GM15510 (cell line): Measurements from ENCODE around the gene KRT3.

Experiments
- POLR2A ChIP-seq: IDR thresholded peaks from 3 replicates; pipeline ENCODE4 v1.6.1; 2011; ENCODE audit warnings: borderline replicate concordance; ENCODE audit not compliant: insufficient read length; ENCODE audit errors: extremely low read depth

Gene KRT3

DNA sequence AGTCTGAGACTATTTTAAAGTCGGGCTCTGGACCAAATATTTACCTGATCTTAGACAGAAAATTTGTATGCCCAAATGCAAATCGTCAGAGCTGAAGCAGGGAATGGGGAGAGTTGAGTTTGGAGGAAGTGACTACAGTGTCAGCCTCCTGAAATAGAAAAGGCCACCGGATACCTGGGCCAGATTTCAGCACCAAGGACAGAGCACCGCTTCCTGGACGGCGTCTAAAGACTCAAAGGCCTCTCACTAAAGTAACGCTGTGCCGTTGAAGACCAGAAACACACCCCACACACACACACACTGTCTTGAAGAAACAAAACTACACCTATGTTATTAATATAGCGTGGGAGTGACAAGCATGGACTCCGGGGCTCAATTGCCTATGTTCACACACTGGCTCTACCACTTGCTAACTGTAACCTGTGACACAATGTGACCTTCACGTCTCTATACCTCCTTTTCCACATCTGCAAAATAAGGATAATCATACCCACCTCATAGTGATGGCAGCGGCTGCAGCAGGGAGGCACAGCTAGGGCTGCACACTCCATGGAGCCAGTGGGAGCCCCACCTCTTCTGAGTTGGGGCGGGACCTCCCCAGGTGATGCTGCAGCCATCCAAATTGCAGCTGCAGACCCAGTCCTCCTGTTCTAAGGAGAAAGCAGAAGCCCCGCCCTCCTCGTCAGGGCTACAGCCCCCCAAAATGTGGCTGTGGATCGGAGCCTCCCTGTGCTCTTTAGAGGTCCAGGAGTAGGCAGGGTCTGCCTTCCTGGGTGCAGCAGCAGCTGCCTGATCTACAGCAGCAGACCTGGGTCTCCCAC lies 54.3 kb downstream of the KRT3 start:
- TF ChIP-seq POLR2A, result no peak

- no peak for TF ChIP-seq POLR2A
Observed at GRCh38 chr12:52740584-52740983, 55.3 kb downstream of the KRT3 start.

DNA sequence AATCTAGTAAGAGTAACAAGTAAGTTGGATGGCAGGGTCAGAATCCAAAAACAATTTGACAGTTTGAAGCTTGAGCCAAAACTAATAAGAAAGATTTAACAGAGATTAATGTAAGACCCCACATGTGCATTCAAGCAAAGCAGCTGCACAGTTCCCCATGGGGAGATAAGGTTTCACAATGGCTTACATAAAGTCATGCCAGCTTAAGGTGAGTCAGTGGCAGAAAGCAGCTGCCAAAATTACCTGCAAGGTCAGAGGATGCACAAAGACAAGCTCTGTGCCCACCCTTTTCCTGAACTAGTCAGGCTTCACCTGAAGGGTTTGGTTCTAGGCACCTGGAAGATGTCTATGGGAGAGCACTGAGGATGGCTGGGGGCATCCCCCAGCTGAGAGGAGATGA lies 56.0 kb downstream of the KRT3 start:
- no peak for TF ChIP-seq POLR2A
